GM10266 (cell line): Measurements from ENCODE around the gene FLYWCH1.

ENCODE experiments used
- DNase-seq: peaks from one replicate; pipeline ENCODE4 v3.0.0; 2012; ENCODE audit errors: extremely low spot score
- TF ChIP-seq, protein P1 (sequence below): IDR thresholded peaks from 2 replicates; pipeline ENCODE4 v1.5.1; 2012; ENCODE audit warnings: mild to moderate bottlenecking, low read depth; ENCODE audit not compliant: control insufficient read depth, insufficient read depth; ENCODE audit errors: missing control alignments

Gene FLYWCH1

DNA sequence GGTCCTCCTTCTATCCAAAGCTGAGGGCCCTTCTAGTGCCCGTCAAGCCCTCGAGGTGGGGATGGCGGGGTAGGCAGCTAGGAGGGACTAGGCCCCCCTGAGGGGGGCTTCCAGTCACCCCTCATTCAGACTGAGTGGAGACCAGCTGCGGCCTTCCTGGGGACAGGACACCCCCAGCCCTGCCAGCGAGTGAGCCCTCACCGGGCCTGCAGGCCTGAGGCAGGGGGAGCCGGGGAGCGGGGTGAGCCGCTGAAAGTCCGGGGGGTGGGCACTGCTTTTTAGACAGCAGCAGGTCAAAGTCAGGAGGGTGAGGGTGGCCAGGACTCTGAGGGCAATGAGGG lies 43.7 kb downstream of the FLYWCH1 start:
- DNase-seq = no peak
- TF ChIP-seq, protein P1, sequence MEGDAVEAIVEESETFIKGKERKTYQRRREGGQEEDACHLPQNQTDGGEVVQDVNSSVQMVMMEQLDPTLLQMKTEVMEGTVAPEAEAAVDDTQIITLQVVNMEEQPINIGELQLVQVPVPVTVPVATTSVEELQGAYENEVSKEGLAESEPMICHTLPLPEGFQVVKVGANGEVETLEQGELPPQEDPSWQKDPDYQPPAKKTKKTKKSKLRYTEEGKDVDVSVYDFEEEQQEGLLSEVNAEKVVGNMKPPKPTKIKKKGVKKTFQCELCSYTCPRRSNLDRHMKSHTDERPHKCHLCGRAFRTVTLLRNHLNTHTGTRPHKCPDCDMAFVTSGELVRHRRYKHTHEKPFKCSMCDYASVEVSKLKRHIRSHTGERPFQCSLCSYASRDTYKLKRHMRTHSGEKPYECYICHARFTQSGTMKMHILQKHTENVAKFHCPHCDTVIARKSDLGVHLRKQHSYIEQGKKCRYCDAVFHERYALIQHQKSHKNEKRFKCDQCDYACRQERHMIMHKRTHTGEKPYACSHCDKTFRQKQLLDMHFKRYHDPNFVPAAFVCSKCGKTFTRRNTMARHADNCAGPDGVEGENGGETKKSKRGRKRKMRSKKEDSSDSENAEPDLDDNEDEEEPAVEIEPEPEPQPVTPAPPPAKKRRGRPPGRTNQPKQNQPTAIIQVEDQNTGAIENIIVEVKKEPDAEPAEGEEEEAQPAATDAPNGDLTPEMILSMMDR = no peak

DNA sequence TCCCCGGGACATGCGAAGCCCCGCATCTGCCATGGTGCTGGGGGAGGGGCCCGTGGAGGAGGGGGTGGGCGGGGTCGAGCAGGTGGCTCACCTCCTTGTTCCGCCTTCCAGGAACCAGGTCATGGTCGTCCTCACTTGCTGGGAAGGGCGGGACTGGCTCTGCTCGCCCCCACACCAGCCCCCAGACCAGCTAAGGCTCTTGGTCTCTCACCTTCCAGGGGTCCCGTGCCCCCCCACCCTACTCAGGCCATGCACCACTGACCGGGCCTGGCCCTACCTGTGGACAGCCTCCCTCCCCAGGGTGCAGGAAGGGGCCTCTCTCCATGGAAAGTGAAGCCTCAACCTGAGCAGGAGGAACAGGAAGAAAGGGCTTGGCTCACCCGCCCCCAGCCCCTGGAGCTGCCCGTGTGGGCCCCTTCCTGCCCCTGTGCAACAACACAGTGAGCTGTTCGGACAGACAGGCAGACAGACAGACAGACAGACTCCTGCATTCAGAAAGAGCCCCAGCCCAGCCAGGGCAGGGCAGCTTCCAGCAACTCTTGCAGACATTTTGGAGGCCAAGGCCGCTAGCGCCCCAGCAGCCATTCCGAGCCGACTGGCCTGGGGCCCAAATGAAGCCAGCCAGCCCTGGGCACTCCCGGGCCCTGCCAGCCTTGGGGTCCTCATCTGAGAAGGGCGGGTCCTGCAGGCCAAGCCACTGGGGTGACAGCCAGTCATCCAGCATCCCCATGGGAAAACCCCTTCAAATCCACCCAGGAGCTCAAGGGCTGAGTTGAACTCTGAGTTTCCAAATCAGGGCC lies 44.2 kb downstream of the FLYWCH1 start:
- TF ChIP-seq, protein P1 = no peak
- DNase-seq = no peak

DNA sequence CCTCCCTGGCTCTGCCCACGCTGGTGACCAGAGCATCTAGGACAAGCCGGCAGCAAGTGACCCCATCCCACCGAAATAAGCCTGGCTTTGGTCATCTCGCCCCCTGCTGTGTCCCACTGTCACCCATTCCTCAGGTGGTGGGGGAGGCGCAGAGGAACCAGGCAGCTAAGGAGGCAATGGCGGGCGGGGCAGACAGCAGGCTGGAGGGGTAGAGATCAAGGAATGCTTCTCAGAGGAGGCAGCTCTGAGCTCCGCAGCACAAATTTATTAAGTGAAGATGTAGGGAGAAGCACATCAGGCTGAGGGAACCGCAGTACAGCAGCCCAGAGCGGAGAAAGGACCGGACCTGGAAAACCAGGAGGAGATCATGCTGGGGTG lies 44.8 kb downstream of the FLYWCH1 start:
- TF ChIP-seq, protein P1 = no peak
- no peak for DNase-seq

DNA sequence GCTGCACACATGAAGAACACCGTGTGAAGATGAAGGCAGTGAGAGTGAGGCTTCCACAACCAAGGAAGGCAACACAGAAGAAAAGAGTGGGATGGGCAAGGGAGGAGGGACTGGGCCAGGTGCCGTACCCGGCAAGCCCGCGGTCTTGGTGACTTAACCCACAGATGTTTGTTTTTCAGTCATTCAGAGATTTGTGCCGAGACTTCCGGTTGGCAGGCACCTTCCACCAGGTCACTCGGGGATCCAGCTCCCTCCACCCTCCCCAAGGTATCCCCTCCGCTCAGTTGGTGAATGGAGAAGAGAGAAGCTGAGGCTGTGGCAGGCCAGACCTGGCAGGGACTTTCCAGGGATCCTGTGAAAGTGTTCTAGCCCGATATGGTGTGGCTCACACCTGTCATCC lies 47.5 kb downstream of the FLYWCH1 start:
- TF ChIP-seq, protein P1 = no peak
- DNase-seq = no peak

DNA sequence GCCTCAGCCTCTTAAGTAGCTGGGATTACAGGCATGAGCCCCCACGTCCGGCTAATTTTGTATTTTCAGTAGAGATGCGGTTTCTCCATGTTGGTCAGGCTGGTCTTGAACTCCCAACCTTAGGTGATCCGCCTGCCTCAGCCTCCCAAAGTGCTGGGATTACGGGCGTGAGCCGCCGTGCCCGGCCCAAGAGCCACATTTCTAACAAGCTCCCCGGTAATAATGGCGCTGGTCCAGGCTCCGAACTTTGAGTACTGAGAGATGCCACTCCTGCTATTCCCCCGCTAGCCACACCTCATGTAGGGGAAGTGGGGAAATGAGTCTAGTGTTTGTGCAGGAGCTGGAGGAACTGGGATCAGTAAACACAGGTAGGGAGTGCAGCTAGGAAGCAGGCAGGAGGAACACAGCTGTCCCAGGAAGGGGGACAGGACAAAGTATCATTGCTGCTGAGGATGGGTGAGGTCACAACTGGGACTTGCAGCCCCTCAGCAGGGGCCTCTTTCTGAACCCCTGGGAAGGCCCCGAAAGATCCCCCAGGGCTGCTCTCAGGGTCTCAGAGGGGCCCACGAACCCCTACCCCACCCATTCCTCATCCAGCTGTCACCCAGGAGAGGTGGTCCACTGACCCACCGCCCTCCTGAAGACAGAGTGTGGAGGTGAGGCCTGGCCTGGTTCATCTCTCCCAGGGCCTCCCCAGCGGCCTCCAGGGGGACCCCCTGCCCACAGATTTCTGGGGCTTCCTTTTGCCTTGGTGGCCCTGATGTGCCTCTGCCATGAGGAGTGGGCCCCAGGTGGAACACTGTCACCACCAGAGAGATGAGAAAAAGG lies 48.7 kb downstream of the FLYWCH1 start:
- DNase-seq = no peak

DNA sequence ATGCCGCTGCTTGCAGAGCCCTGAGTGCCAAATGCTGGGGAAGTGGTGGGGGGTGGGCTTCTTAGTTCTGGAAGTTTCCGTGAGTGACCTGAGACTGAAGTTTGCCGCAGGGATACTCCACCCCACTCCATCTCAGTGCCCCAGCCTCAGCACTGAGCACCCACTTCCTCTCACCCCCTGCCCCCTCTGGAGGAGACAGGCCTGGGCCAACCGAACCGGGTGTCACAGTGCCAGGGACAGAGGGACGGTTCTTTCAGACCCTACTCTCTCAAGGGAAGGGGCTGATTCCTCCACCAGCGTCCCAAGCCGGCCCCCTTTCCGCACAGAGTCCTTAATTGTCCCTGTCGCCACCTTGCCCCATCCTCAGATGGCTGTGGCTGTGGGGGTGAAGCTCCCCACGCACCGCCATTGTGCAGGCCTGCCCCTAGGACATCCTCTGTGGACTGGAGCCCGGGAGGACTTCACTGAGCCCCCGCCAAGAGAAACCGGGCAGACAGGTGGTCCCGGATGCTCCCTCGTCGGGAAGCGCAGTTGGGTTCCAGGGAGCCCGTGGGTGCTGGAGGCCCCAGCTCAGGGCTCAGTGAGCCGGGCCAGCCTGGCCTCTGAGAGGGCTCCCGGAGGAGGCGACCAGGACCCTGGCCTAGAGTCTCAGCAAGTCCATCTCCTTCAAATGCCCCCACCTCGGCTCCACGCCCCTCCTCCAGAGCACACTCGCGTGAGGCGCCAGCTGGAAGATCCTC lies 50.8 kb downstream of the FLYWCH1 start:
- DNase-seq = no peak
- TF ChIP-seq, protein P1 = no peak

More for the DNA sequence above, 48.7 kb downstream of the FLYWCH1 start:
- TF ChIP-seq, protein P1 = no peak
